NCI-H460 (cell line): ENCODE measurements around the gene EVA1B. TPM values are rescaled to one million over a fixed set of nuclear protein-coding genes. Genes with fewer than 3 reads are reported as not detected.

Experiments used
- DNase-seq: peaks from one replicate; pipeline ENCODE4 v3.0.0-alpha.2; 2016; ENCODE audit warnings: low read depth; ENCODE audit errors: extremely low read depth
- polyA plus RNA-seq: library from polyadenylated mRNA; depleted of rRNA; stranded (reverse); fragments of >200 nt; gene quantifications from 2 replicates; pipeline ENCODE4 v1.2.3, GENCODE V29; 2014; cell fraction: nucleus; rRNA removed
- total RNA-seq: library from RNA; depleted of rRNA; stranded (reverse); fragments of >200 nt; shearing (Covaris generic); gene quantifications from 2 replicates; pipeline ENCODE4 v1.2.3, GENCODE V29; 2014; rRNA removed

The EVA1B gene, protein sequence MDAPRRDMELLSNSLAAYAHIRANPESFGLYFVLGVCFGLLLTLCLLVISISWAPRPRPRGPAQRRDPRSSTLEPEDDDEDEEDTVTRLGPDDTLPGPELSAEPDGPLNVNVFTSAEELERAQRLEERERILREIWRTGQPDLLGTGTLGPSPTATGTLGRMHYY
- total RNA-seq: 1.6 and 2.9 TPM in 2 replicates
- polyA plus RNA-seq: 0.95 and 5.5 TPM in 2 replicates

DNA sequence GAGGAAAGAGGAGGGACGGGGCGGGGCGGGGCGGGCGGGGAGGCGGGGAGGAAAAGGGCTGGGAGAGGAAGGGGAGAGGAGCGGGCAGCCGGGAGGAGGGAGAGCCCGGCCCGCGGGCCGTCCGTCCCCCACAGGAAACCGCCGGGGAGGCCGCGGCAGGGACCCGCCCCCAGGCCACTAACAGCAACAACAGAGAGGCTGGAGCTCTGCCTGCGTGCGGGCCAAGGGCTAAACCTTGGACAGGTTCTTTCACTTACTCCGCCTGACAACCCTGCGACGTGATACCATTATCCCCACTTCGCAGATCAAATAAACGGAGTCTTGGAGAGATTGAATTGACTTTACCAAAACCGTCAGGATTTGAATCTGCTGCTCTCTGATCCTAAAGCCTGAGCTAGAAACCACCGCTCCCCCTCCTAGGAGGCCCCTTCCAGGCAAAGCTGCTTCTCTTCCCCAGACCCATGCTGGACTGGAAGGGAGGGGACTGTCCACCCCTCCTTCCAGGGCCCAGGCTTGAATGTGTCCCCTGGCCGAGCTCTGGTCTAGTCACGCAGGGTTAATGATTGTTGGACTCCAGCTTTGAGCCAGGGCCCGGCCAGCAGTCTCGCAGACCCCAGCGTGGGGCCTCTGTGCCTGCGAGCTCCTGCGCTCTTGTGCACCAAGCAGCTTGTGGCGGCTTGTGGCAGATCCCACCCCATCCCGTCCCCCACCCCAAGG, at the start of gene EVA1B:
EVA1B (minus strand) TSS at position 10 of the 717 bp plus-strand sequence. CDS start 608 bp downstream, outside the sequence.
- peak; percentile 15 for DNase-seq

DNA sequence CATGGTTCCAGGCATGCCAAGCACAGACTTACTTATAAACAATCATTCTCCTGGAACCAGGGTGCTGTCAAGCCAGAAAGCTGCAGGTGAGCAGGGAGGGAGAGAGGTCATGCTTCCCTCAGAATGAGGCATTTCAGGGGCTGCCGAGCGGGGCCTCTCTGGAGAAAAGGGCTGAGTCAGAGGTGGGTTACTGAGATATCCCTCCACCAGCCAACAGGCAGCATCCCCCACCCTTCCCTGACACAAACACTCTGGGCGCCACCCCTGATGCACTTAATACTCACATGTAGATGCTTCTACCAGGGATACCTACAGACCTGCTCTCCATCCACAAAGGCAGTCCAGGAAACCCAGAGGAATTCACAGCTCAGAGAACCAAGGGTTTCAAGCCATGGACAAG, 49.2 kb upstream of the EVA1B start:
- DNase-seq: no peak

GRCh38 chr1:36369061-36369861, 45.8 kb upstream of the EVA1B start:
- peak; percentile 52 for DNase-seq

- no peak for DNase-seq
Observed at GRCh38 chr1:36367798-36368197, 44.4 kb upstream of the EVA1B start.

DNA sequence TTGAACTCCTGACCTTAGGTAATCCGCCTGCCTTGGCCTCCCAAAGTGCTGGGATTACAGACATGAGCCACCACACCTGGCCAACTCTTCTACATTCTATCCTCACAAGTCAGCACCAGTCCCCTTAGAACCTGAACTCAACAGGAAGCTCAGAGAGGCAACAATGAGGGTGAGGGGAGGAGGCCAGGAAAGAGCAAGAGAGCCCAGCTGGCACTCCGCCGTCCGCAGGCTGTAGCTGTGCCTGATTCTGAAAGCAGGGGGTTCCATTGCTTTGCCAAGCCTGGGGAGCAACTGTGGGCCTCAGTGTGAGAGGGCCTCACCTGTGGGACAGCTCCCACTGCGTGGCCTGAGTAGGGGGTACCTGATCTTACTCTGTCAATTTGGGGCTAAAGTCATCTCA, 43.6 kb upstream of the EVA1B start:
- DNase-seq: no peak

- DNase-seq: no peak
Observed at GRCh38 chr1:36366091-36366661, 42.7 kb upstream of the EVA1B start.

DNA sequence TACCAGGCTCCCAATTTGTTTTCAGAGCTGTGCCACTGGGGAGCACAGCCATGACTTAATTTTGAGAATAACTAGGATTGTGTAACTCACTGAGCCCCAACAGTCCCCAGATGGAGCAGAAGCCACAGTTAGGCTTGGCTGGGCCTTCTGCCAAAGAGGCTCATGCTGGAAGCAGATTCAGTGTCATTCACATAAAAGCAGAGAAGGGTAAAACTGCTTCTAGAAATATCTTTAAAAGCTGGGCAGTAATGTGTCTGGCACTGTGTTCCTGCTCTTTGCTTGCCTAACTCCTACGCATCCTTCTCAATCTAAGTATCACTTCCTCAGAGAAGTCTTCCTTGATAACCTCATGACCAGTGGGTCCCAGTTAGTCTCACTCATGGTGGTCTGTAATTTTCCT, 41.9 kb upstream of the EVA1B start:
- DNase-seq: no peak

DNA sequence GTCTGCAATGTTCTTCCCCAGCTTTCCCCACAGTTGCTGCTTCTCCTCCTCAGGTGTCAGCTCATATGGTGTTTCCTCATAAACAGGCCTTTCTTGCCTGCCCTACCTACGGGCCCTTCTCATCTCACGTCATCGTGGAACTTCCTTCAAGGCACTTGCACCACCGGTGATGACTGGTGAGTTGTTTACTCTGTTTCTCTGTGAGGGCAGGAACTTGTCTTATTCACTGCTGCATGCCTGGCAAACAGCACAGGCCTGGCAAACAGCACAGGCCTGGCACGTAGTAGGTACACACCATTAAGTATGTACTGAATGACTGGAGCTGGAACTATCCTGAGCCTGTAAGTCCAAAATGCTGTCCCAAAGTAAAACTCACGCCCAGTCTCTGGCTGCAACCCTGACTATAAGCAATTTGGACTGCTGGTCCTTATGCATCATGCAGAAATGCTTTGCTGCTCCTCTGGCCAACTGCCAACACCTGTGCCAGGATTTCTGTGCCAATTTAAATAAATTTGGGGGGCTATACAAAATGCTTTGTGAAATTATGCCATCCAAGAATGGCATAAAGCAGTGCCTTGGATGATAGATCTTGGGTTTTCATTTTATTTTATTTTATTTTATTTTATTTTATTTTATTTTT, 36.6 kb upstream of the EVA1B start:
- DNase-seq: no peak

- no peak for DNase-seq
Observed at GRCh38 chr1:36359383-36359782, 35.9 kb upstream of the EVA1B start.

GRCh38 chr1:36358514-36359084, 35.2 kb upstream of the EVA1B start:
- DNase-seq: no peak

DNA sequence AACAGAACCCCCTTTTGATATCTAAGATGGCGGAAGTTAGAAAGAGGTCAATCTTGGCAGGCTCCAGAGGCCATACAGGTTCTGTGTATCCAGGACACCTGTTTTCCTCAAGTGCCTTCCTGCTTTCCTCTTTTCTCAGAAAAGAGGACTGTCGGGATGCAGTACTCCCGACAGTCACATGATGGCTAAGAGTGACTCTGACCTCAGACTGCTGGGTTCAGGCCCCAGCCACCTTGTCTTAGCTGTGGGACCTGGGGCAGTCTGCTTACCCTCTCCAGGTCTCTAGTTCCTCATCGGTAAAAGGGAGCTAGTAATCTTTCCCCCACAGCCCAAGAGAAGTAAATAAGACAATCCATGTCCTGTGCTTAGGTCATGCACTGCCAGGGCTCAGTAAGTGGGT, 32.4 kb upstream of the EVA1B start:
- no peak for DNase-seq

GRCh38 chr1:36354486-36354885, 31.0 kb upstream of the EVA1B start:
- no peak for DNase-seq

GRCh38 chr1:36352910-36353878, 29.7 kb upstream of the EVA1B start:
- no peak for DNase-seq

- DNase-seq: no peak
Observed at GRCh38 chr1:36352125-36352909, 28.9 kb upstream of the EVA1B start.

GRCh38 chr1:36351227-36351977, 28.0 kb upstream of the EVA1B start:
- no peak for DNase-seq

GRCh38 chr1:36350659-36351226, 27.3 kb upstream of the EVA1B start:
- DNase-seq: no peak

DNA sequence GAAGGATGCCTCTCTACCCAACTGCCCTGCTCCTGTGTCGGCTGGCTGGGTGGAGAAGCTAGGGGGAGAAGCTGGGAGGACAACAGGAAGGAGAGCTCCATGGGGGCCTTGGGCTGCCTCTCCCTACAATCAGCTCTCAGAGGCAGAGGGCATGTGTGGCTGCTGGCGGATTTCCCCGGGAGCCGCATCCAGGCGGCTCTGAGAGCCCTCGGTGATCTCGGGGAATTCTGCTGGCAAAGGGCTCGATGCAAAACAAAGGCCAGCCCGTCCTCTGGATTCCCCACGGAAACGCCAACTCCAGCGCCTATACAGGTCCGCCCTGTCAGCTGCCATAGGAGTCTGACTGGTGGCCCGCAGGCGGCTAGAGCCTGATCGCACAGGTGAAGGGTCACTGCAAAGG, 26.4 kb upstream of the EVA1B start:
- DNase-seq: no peak
